K562 (cell line): ENCODE measurements around the gene QPRT. TPM values are rescaled to one million over a fixed set of nuclear protein-coding genes. Genes with fewer than 3 reads are reported as not detected.

Source experiments
- ELF1 ChIP-seq: fragments of 200-800 bp; sonication (Bioruptor generic); IDR thresholded peaks from 2 replicates; pipeline ENCODE4 v1.6.1; 2016; ENCODE audit warnings: missing genetic modification characterization, missing compliant biosample characterization
- EP300 ChIP-seq: IDR thresholded peaks from 2 replicates; pipeline ENCODE4 v1.6.1; 2012; ENCODE audit warnings: low read length, improper control_type of control experiment
- FOXK2 ChIP-seq, 2 experiments: fragments of 450-650 bp; IDR thresholded peaks in 1 of 2; conservative IDR thresholded peaks in 1 of 2; 2 replicates each; pipeline ENCODE4 v1.6.1; 2016; ENCODE audit warnings: low read depth in 2 of 2, mild to moderate bottlenecking in 1 of 2
- HCFC1 ChIP-seq: IDR thresholded peaks from 2 replicates; pipeline ENCODE4 v1.6.1; 2012; ENCODE audit warnings: low read depth, low read length, improper control_type of control experiment
- HEY1 ChIP-seq: fragments of 250-450 bp; sonication (Bioruptor Pico); IDR thresholded peaks from 2 replicates; pipeline ENCODE4 v1.5.0; 2020; ENCODE audit warnings: mild to moderate bottlenecking, moderate library complexity, borderline replicate concordance
- MAZ ChIP-seq, 2 experiments: fragments of 450-650 bp in 1 of 2; sonication (generic) in 1 of 2; formaldehyde crosslinking; IDR thresholded peaks in 1 of 2; conservative IDR thresholded peaks in 1 of 2; 2 replicates each; pipeline versions ENCODE4 v1.4.0 to v1.5.0; 2020; ENCODE audit warnings: mild to moderate bottlenecking in 1 of 2, missing genetic modification reagents in 1 of 2
- MCM3 ChIP-seq: fragments of 450-650 bp; IDR thresholded peaks from 2 replicates; pipeline ENCODE4 v1.6.1; 2016
- MTF1 ChIP-seq: fragments of 250-450 bp; sonication (Bioruptor Pico); IDR thresholded peaks from 2 replicates; pipeline ENCODE4 v1.9.0; 2021; ENCODE audit warnings: moderate library complexity, mild to moderate bottlenecking, inconsistent platforms, borderline replicate concordance
- POLR3A ChIP-seq: IDR thresholded peaks from 2 replicates; pipeline ENCODE4 v1.6.1; 2011; ENCODE audit warnings: borderline replicate concordance, mild to moderate bottlenecking, moderate library complexity; ENCODE audit not compliant: insufficient read length, insufficient read depth; ENCODE audit errors: extremely low read depth
- RAD21 ChIP-seq, 2 experiments: fragments of 250-450 bp in 1 of 2; fragments of 450-650 bp in 1 of 2; sonication (Bioruptor Pico) in 1 of 2; formaldehyde crosslinking in 1 of 2; IDR thresholded peaks in 1 of 2; conservative IDR thresholded peaks in 1 of 2; 2 replicates each; pipeline versions ENCODE4 v1.4.0 to v1.8.0; 2020 to 2022; ENCODE audit warnings: mild to moderate bottlenecking in 2 of 2, moderate library complexity in 1 of 2
- RFX5 ChIP-seq: IDR thresholded peaks from 2 replicates; pipeline ENCODE4 v1.6.1; 2011; ENCODE audit warnings: low read depth, mild to moderate bottlenecking, improper control_type of control experiment, low read length
- SIRT6 ChIP-seq: IDR thresholded peaks from one replicate; pipeline ENCODE4 v1.6.1; 2012; ENCODE audit warnings: low read depth, mild to moderate bottlenecking, control low read depth, inconsistent platforms, low read length, moderate library complexity
- SMAD1 ChIP-seq: fragments of 150-350 bp; IDR thresholded peaks from 2 replicates; pipeline ENCODE4 v1.6.1; 2014; ENCODE audit warnings: low read length, low read depth; ENCODE audit not compliant: partially characterized antibody
- TCF7L2 ChIP-seq: fragments of 150-350 bp; IDR thresholded peaks from 2 replicates; pipeline ENCODE4 v1.6.1; 2016; ENCODE audit warnings: low read depth, mild to moderate bottlenecking, low read length, moderate library complexity
- THAP12 ChIP-seq: fragments of 250-450 bp; sonication (Bioruptor Pico); IDR thresholded peaks from 2 replicates; pipeline ENCODE4 v1.9.0; 2021; ENCODE audit warnings: mild to moderate bottlenecking, inconsistent platforms
- THAP7 ChIP-seq: fragments of 250-450 bp; sonication (Bioruptor Pico); IDR thresholded peaks from 2 replicates; pipeline ENCODE4 v1.5.0; 2021
- XRCC3 ChIP-seq: fragments of 450-650 bp; IDR thresholded peaks from 2 replicates; pipeline ENCODE4 v1.6.1; 2017; ENCODE audit warnings: mild to moderate bottlenecking, moderate library complexity
- ZBTB8A ChIP-seq: fragments of 450-650 bp; IDR thresholded peaks from 2 replicates; pipeline ENCODE4 v1.6.1; 2018; ENCODE audit warnings: mild to moderate bottlenecking, moderate library complexity; ENCODE audit not compliant: partially characterized antibody
- ZKSCAN8 ChIP-seq: fragments of 200-800 bp; sonication (Bioruptor generic); IDR thresholded peaks from 2 replicates; pipeline ENCODE4 v1.6.1; 2016; ENCODE audit warnings: missing genetic modification characterization, missing compliant biosample characterization
- ZNF124 ChIP-seq: sonication (generic); formaldehyde crosslinking; IDR thresholded peaks from 2 replicates; pipeline ENCODE4 v1.8.1; 2022; ENCODE audit warnings: missing genetic modification reagents
- ZNF384 ChIP-seq: IDR thresholded peaks from 2 replicates; pipeline ENCODE4 v1.6.1; 2012; ENCODE audit warnings: low read depth, low read length, improper control_type of control experiment
- polyA plus RNA-seq, 8 experiments: library from polyadenylated mRNA; depleted of rRNA in 4 of 8; stranded (reverse) in 5 of 8; unstranded in 3 of 8; fragments of >200 nt; fragmentation: Nextera tagmentation in 2 of 8; fragmentation: Illumina TruSeq in 1 of 8; extraction: Ambion mirVana in 2 of 8; extraction: Trizol in 1 of 8; gene quantifications; 2 replicates each; pipeline versions ENCODE4 v1.2.1 to v1.2.3, GENCODE V29; 2011 to 2014; ENCODE audit warnings: inconsistent platforms in 1 of 8, missing spikeins in 1 of 8
- total RNA-seq, 7 experiments: library from RNA; depleted of rRNA in 6 of 7; stranded (reverse); fragments of >200 nt in 6 of 7; fragmentation: Illumina TruSeq in 2 of 7; extraction: Trizol in 2 of 7; gene quantifications; 2 replicates each; pipeline versions ENCODE4 v1.2.1 to v1.2.3, GENCODE V29; 2011 to 2021; ENCODE audit warnings: low replicate concordance in 1 of 7
- TF ChIP-seq, protein P1 (sequence below): fragments of 450-650 bp; formaldehyde crosslinking; IDR thresholded peaks from 2 replicates; pipeline ENCODE4 v1.4.0; 2020; ENCODE audit warnings: mild to moderate bottlenecking, moderate library complexity
- TF ChIP-seq, protein P2 (sequence below): fragments of 250-450 bp; sonication (Bioruptor Pico); IDR thresholded peaks from 2 replicates; pipeline ENCODE4 v1.8.0; 2021; ENCODE audit warnings: mild to moderate bottlenecking, moderate library complexity

Gene QPRT
- total and polyA plus RNA-seq, 9 of the 15 experiments (the other 6 are each of a cell fraction or from before 2014, with no cell fraction given) = 7.7 to 112 (median 64.1) TPM

GRCh38 chr16:29700253-29700987 lies 21.4 kb downstream of the QPRT start (continued):
- TF ChIP-seq MTF1 (CRISPR knock-in tag) = no peak
- no peak for TF ChIP-seq POLR3A
- TF ChIP-seq, protein P1, sequence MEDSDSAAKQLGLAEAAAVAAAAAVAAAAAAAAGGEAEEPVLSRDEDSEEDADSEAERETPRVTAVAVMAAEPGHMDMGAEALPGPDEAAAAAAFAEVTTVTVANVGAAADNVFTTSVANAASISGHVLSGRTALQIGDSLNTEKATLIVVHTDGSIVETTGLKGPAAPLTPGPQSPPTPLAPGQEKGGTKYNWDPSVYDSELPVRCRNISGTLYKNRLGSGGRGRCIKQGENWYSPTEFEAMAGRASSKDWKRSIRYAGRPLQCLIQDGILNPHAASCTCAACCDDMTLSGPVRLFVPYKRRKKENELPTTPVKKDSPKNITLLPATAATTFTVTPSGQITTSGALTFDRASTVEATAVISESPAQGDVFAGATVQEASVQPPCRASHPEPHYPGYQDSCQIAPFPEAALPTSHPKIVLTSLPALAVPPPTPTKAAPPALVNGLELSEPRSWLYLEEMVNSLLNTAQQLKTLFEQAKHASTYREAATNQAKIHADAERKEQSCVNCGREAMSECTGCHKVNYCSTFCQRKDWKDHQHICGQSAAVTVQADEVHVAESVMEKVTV (CRISPR knock-in tag) = peak; percentile 22; the same call in 1 of the 2 replicates
- TF ChIP-seq SMAD1 = no peak
- TF ChIP-seq ZBTB8A = no peak
- no peak for TF ChIP-seq MCM3
- no peak for TF ChIP-seq SIRT6
- peak; percentile 68 to 89 for TF ChIP-seq RAD21 (CRISPR knock-in tag; conservative IDR thresholded peaks at IDR 0.05 in 1 of 2, IDR thresholded peaks at IDR 0.05 in 1 of 2)
- no peak for TF ChIP-seq THAP12 (CRISPR knock-in tag)
- TF ChIP-seq RFX5 = no peak
- no peak for TF ChIP-seq XRCC3
- TF ChIP-seq TCF7L2 = no peak
- TF ChIP-seq THAP7 (CRISPR knock-in tag) = no peak
- TF ChIP-seq, protein P2, sequence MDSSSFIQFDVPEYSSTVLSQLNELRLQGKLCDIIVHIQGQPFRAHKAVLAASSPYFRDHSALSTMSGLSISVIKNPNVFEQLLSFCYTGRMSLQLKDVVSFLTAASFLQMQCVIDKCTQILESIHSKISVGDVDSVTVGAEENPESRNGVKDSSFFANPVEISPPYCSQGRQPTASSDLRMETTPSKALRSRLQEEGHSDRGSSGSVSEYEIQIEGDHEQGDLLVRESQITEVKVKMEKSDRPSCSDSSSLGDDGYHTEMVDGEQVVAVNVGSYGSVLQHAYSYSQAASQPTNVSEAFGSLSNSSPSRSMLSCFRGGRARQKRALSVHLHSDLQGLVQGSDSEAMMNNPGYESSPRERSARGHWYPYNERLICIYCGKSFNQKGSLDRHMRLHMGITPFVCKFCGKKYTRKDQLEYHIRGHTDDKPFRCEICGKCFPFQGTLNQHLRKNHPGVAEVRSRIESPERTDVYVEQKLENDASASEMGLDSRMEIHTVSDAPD (CRISPR knock-in tag) = no peak
- no peak for TF ChIP-seq FOXK2 (conservative IDR thresholded peaks at IDR 0.05 in 1 of 2, IDR thresholded peaks at IDR 0.05 in 1 of 2; ENCODE audit: low read depth in 2 of 2)
- TF ChIP-seq ZNF124 (CRISPR knock-in tag) = no peak
- peak in 1 of 2 experiments; percentile 60; a peak in 2 of 4 replicates for TF ChIP-seq MAZ (CRISPR knock-in tag; conservative IDR thresholded peaks at IDR 0.05 in 1 of 2, IDR thresholded peaks at IDR 0.05 in 1 of 2)
- TF ChIP-seq HEY1 (CRISPR knock-in tag) = no peak
- no peak for TF ChIP-seq HCFC1
- no peak for TF ChIP-seq EP300
- no peak for TF ChIP-seq ZKSCAN8
- TF ChIP-seq ELF1 (tag) = no peak
- no peak for TF ChIP-seq ZNF384
